HFF-Myc (cell line): Measurements from ENCODE around the gene GOSR1.
"Not testable (repeated sequence)": the region's sequence is repeated elsewhere in the genome, so short reads cannot be mapped to it uniquely, and the experiment has no call there.

Experiments
- DNase-seq: peaks from one replicate; pipeline ENCODE4 v3.0.0-alpha.2; 2011; ENCODE audit warnings: low read depth; ENCODE audit errors: extremely low read depth
- H3K4me3 ChIP-seq: replicated peaks from 2 replicates; pipeline ENCODE4 v1.5.1; 2011; ENCODE audit warnings: low read depth, mild to moderate bottlenecking, control low read depth, low read length
- CTCF ChIP-seq: IDR thresholded peaks from 2 replicates; pipeline ENCODE4 v1.5.1; 2012; ENCODE audit warnings: mild to moderate bottlenecking, low read depth, low read length, control low read depth; ENCODE audit errors: missing control alignments

Gene GOSR1

GRCh38 chr17:30570596-30571265, 93.5 kb downstream of the GOSR1 start:
- no peak for TF ChIP-seq CTCF
- DNase-seq: no peak
- H3K4me3 ChIP-seq: no peak overlapping the region

GRCh38 chr17:30571404-30571803, 94.2 kb downstream of the GOSR1 start:
- DNase-seq, H3K4me3 ChIP-seq: not testable (repeated sequence)

GRCh38 chr17:30571921-30572320, 94.7 kb downstream of the GOSR1 start:
- H3K4me3 ChIP-seq: no peak overlapping the region
- no peak for TF ChIP-seq CTCF
- no peak for DNase-seq

GRCh38 chr17:30572651-30573554, 95.7 kb downstream of the GOSR1 start:
- H3K4me3 ChIP-seq, DNase-seq: not testable (repeated sequence)

- no peak for DNase-seq
- TF ChIP-seq CTCF: no peak
- no peak overlapping the region for H3K4me3 ChIP-seq
These were observed 96.5 kb downstream of the GOSR1 start for GRCh38 chr17:30573603-30574175.

- DNase-seq, H3K4me3 ChIP-seq: not testable (repeated sequence)
These were observed 97.1 kb downstream of the GOSR1 start for GRCh38 chr17:30574309-30574708.

- not testable (repeated sequence) for DNase-seq, H3K4me3 ChIP-seq
These were observed 97.6 kb downstream of the GOSR1 start for GRCh38 chr17:30574806-30575205.

GRCh38 chr17:30575648-30576325, 98.6 kb downstream of the GOSR1 start:
- DNase-seq, H3K4me3 ChIP-seq: not testable (repeated sequence)

GRCh38 chr17:30576326-30576861, 99.2 kb downstream of the GOSR1 start:
- DNase-seq: no peak
- H3K4me3 ChIP-seq: no peak overlapping the region
- no peak for TF ChIP-seq CTCF
